Measurements from ENCODE around the gene TBCK.

DNA sequence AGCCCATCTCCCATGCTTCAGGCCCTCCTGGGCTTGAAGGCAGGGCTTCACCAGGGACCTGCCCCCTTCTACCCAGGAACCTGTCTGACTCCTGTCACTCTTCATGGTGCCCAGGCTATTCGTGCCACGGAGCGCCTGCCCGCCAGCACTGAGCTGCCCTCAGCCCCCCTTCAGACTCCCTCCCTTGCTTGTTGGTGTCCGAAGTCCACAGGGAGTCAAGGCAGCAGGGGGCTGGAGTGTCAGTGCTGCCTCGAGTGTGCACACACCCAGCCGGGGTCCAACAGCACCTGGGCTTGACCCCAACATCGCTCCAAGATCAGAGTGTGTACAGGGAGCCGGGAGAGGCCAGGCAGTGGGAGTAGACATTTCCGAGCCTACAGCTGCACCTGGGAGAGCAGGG lies 59.8 kb downstream of the TBCK start:
- no peak for TF ChIP-seq POLR2AphosphoS5 (IDR thresholded peaks at IDR 0.05; ENCODE audit: borderline replicate concordance, low read depth, low read length)
- no peak for TF ChIP-seq EZH2 (IDR thresholded peaks at IDR 0.05)
- no peak for TF ChIP-seq FOXP2 (optimal IDR thresholded peaks at IDR 0.05; ENCODE audit: control extremely low read depth, extremely low read length, insufficient read depth)

Data from SK-N-MC (cell line).